ENCODE data around the gene JAZF1.

Gene JAZF1

DNA sequence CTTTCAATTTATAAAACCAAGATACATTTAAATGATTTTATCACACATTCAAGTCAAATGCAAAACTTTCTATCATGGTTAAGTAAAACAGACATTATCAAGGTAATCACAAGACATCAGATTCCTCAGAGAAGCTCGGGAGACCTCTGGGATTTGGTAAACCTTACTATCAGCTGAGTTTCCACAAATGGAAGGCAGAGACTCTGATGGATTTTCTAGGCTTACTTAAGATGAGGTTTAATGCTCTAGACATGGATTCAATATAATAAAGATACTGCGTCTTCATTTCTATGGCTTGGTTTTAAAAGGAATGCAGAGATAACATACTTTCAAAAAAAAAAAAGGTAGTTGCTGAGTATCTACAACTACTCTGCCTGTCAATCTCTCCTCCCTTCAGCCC is 171.7 kb downstream of the JAZF1 start:
- DNase-seq (ENCODE audit: low read depth in 2 of 2): no peak

GRCh38 chr7:28008171-28008570 is 172.4 kb downstream of the JAZF1 start:
- no peak for DNase-seq (ENCODE audit: low read depth in 2 of 2)

- no peak for DNase-seq (ENCODE audit: low read depth in 2 of 2)
These were observed 174.1 kb downstream of the JAZF1 start for GRCh38 chr7:28006491-28006890.

DNA sequence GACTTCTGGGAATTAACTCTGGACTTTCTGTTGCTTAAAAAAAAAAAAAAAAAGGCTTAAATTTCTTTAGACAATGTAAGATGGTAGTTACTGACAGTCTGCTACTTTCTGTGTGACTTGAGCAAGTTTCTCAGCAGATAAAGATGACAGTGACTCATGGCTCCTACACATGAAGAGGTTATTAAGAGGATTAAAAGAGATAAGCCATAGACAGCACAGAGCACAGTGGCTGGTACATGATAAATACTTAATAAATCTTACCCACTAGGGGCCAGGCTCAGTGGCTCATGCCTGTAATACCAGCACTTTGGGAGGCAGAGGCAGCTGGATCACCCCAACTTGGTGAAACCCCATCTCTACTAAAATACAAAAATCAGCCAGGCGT is 174.8 kb downstream of the JAZF1 start:
- no peak for DNase-seq (ENCODE audit: low read depth in 2 of 2)

DNA sequence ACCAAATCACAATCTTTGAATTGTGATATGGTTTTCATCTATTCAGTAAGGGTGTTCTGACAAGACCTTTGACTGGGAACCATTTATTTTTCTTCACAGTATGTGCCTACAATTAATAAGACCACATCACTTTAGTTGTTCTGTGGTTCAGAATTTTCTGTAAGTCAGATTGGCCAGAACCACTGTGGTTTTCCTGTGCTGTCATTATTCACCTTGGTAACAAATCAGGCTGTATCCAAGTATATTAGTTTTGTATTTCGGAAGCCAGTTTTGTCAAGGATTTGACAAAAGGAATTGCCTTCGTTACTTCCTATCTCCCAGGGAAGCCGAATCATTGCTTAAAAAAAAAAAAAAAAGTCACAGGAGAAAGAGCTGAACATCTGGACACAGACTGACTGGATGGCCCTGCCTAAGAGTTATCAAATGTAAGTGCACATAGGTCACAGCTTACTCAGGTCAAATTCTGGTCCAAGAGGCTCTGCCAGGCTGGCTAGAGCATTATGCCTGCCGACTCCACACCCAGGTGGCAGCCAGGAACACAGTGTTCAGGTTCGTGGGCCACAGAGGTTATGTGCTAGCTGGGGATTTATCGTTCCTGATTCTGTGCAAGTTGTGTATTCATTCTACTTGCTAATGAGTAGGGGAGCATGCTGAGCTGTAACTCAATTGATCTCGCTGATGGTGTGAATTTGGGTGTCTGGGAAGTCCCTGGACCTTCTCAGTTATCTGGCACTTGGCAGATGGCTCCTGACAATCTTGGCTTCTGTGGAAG is 175.3 kb downstream of the JAZF1 start:
- no peak for DNase-seq (ENCODE audit: low read depth in 2 of 2)

DNA sequence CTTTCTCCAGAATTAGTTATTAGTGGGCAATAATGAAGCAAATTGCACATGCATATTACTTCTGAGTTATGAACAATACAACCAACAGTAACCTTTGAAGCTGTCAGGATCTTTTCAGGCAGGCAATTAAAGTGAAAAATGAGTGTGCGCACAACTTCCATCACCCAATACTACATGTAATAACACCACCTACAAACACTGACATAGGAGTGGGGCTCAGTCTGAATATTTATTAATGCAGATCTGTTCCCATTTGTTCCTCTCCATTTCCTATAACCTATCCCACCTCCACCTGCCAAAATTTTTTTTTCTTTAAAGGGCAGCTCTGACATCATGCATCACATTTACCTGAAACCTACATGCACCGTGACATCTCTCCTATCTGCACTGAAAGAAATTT is 177.2 kb downstream of the JAZF1 start:
- no peak for DNase-seq (ENCODE audit: low read depth in 2 of 2)

- no peak for DNase-seq (ENCODE audit: low read depth in 2 of 2)
These were observed 178.0 kb downstream of the JAZF1 start for GRCh38 chr7:28002638-28003037.

DNA sequence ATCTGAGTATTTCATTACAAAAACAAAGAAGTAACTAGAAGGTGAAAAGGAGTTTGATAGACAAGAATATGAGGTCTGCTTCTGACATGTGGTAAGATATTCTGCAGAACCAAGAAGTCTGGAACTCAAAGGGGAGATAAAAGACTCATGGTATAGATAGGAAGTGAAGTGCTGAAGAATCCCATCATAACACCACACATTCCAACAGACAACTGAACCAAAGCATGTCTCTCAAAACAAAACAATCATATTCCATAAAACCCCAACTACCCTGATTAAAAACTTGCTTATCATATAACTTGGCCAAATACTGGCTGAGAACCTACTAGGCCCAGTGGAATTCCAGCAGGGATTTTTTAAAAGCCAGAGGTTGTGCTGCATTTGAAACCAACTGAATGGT is 178.7 kb downstream of the JAZF1 start:
- DNase-seq (ENCODE audit: low read depth in 2 of 2): no peak

DNA sequence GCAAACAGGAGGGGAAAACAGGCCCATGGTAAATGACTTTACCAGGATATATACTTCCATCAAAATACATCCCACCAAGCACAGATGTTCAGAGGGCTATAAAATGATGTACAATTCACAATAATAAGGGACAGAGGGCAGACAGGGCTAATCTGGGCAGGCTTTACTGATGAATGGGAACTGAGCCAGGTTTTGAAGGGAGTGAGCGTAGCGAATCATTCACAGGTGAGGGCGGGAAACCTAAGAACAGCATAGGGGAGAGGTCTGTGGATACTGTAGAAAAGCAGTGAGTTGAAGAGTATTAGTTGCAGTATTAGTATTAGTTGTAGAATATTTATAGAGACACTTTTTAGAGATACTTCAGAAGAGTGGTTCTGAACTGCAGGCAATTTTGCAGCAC is 180.8 kb downstream of the JAZF1 start:
- no peak for DNase-seq (ENCODE audit: low read depth in 2 of 2)

DNA sequence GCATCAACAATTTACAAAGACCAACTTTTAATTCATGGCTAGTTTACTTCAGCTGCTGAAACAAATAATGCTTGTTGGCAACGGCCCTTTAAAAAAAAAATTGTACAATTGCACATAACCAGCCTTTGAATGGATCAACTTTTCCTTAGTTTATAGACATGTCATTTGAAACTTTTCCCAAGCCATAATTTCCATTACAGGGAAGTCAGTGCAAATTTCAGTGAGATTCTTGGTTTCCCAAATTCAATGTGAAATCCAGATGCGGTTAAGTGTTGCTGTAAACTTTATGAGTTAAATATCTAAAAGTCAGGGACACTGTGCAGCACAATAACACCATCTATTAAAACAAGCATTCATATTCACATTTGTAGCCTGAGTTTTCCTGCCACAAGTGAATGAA is 182.2 kb downstream of the JAZF1 start:
- DNase-seq (ENCODE audit: low read depth in 2 of 2): no peak

GRCh38 chr7:27997188-27997707 is 183.3 kb downstream of the JAZF1 start:
- no peak for DNase-seq (ENCODE audit: low read depth in 2 of 2)

DNA sequence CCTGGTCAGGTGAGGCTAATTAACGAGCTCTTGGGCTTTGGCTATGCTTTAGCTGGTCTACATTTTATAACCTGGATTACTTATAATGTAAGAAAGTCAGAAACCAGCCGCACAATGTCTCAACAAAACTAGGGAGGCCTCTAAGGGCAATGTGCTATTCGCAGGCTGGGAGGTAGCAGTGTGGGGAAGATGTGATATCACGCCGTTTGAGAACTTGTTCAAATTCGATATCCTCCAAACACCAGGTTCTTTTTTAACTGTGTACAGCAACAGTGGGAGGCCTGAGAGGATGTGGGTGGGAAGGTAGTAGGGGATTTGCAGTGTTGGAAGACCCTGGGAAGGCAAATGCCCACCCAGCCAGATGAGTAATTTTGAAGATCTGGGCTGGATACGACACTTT is 184.5 kb downstream of the JAZF1 start:
- DNase-seq (ENCODE audit: low read depth in 2 of 2): no peak

- no peak for DNase-seq (ENCODE audit: low read depth in 2 of 2)
These were observed 185.4 kb downstream of the JAZF1 start for GRCh38 chr7:27995228-27995627.

GRCh38 chr7:27994639-27995038 is 186.0 kb downstream of the JAZF1 start:
- DNase-seq (ENCODE audit: low read depth in 2 of 2): no peak

DNA sequence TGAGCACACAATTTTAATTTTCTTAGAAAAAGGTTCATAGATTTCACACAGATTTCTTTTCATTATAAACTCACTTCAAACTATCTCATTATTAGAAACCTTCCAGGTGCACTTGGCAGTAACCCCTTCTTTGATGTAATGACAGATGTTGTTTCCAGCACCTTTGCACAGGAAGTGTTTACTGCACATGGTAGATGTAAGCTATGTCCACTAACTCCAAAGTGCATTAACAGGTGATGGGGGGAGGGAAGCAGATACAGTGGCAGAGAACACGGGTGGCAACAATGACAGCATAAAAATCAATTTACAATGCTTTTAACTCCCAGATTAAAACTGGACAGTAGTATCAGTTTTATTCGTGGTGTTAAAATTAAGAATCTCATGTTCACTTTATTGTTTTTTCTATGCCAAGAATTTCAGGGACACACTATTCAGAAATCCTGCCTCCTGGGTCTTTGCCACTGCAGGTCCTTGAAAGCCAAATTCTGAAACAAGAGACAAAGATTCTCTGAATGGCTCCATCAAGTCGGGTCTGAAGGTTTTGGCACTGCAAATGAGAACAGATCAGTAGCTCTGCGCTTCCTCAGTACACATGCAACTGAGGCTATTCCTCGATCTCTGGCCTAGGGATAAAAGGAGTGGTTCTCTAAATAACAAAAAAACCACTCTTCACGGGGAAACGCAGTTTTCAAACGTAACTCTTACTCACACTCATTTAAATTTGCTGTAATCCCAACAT is 187.7 kb downstream of the JAZF1 start:
- DNase-seq (ENCODE audit: low read depth in 2 of 2): no peak

GRCh38 chr7:27992097-27992496 is 188.5 kb downstream of the JAZF1 start:
- DNase-seq (ENCODE audit: low read depth in 2 of 2): no peak

GRCh38 chr7:27991006-27991528 is 189.5 kb downstream of the JAZF1 start:
- DNase-seq (ENCODE audit: low read depth in 2 of 2): no peak

GRCh38 chr7:27976531-27976930 is 204.1 kb downstream of the JAZF1 start:
- no peak for DNase-seq (ENCODE audit: low read depth in 2 of 2)

- DNase-seq (ENCODE audit: low read depth in 2 of 2): no peak
These were observed 207.0 kb downstream of the JAZF1 start for GRCh38 chr7:27973625-27974024.

DNA sequence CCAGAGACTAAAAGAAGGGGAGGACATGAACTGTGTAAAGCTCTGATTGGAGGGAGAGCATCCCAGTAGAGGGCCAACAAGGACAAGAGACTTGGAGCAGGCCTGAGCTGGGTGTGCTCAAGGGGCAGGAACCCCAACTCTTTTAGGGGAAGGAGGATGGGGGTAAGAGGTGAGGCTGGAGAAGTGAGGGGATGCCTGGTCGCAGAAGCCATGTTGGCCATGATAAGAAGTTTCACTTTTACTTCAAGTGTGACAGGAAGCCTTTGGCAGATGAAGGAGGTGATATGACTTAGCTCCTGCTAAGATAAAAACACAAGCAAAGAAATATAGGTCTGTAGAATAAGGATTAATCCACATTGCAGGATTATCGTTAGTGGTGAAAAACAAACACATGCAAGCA is 208.3 kb downstream of the JAZF1 start:
- DNase-seq (ENCODE audit: low read depth in 2 of 2): no peak

DNA sequence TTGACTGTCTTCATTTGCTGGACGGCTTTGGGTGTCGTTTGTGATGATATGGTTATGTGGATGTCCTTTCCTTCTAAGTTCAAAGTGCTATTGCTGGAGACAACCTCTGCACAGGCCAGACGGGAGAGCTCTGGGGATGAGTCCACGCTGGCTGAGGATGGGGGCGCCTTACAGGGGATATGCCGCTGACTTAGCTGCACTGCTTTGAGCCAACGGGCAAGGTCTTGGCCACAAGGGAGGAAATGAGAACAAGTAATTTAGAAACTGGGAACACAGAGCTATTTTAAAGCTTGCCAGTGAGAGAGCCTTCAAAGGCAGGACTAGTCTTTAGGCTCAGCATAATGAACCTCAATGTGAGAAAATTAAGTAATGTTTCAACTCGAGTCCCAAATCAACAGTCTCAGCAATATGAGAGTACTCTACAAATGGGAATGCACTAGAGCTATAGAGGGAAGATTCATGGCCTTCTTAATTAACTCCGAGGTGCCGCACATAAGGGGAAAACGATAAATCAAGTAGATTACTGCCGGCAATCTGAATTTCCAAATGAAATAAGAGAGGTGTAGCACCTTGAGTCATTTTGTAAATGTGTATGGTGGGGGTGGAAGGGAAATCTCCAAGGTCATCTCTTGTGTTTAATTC is 209.3 kb downstream of the JAZF1 start:
- no peak for DNase-seq (ENCODE audit: low read depth in 2 of 2)

DNA sequence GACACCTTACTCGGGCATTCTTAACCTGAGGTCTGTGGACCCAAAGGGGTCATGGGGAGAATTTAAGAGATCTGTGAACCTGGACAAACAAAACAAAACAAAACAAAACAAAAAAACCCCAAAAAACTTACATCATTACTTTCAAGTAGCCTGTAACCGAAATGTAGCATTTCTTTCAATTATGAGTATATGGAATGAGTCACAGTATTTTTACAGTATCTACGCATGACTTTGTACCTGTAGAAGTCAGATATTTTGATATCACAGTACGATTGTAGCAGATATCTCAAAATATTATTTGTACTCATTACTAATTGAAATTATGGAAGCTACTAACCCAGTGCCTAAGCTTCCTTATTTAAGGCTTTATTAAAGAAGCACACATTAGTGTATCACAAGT is 210.2 kb downstream of the JAZF1 start:
- no peak for DNase-seq (ENCODE audit: low read depth in 2 of 2)

DNA sequence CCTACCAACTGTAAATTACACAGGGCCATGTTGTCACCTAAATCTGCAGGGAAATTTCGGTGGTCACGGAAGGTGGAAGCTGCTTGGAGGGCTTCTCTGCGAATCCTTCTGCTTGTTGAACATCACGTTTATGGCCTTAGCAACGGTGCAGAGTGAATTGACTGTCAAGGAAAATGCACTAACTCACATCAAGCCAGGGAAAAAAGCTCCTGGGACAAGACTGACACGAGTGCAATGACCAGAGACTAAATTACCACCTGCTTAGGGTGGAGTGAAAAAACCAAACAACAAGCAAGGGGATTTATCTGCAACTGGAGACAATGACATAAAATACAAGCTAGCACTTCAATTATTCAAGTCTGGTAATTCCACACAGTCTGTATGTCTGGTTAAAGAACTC is 211.2 kb downstream of the JAZF1 start:
- no peak for DNase-seq (ENCODE audit: low read depth in 2 of 2)

All from stimulated activated CD4-positive, alpha-beta T cell treated with anti-CD3 and anti-CD28 coated beads, Interleukin-1b, Interleukin-23, amount 100 ng/mL, for 1 hour (primary cell).